Measurements from ENCODE around the gene H6PD.

H6PD gene

DNA sequence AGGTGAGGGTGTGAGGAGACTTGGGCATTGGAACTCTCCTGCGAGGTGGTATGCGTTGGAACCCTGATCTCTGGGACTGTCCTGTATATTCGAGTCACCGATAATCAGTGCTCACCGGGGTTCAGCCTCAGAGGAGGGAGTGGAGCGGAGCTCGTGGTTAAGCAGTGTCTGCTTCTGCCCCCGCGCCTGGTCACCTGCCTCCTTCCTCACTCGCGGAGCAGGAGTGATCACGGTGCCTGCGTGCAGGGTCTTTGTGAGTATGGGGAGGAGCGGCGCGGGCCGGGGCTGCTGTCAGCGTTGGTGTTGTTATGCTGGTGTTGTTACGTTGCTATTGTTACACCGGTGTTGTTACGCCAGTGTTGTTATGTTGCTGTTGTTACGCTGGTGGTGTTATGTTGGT is 23.3 kb downstream of the H6PD start:
- no peak for DNase-seq (ENCODE audit: low spot score)

DNA sequence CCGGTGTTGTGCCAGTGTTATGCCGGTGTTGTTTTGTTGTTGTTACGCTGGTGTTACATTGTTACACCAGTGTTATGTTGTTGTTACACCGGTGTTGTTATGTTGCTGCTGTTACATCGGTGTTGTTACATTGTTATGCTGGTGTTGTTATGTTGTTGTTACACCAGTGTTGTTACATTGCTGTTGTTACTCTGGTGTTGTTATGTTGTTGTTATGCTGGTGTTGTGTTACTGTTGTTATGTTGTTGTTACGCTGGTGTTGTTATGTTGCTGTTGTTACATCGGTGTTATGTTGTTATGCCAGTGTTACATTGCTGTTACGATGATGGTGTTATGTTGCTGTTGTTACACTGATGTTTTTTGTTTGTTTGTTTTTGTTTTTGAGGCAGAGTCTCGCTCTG is 24.1 kb downstream of the H6PD start:
- no peak for DNase-seq (ENCODE audit: low spot score)

- no peak for DNase-seq (ENCODE audit: low spot score)
Measured at GRCh38 chr1:9260059-9260766, 25.6 kb downstream of the H6PD start.

DNA sequence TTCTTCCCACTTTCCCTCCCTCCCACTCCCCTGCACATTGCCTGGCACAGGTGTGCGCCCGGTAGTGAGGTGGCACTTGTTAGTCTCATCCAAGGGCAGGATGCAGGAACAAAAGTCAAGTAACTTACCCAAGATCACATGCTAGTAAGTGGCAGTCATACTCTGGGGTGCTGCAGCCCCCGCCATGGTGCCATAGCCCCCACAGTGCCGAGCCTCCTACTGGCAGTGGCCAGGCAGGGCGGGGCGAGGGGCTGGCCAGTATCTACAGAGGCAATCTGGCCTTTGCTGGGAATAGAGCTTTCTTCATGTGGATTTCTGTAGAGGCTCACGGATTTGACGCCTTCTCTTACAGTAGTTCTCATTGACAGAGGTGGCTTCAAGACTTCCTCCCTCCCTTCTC is 26.9 kb downstream of the H6PD start:
- DNase-seq (ENCODE audit: low spot score), result no peak

- no peak for DNase-seq (ENCODE audit: low spot score)
Measured at GRCh38 chr1:9262096-9262986, 27.8 kb downstream of the H6PD start.

DNA sequence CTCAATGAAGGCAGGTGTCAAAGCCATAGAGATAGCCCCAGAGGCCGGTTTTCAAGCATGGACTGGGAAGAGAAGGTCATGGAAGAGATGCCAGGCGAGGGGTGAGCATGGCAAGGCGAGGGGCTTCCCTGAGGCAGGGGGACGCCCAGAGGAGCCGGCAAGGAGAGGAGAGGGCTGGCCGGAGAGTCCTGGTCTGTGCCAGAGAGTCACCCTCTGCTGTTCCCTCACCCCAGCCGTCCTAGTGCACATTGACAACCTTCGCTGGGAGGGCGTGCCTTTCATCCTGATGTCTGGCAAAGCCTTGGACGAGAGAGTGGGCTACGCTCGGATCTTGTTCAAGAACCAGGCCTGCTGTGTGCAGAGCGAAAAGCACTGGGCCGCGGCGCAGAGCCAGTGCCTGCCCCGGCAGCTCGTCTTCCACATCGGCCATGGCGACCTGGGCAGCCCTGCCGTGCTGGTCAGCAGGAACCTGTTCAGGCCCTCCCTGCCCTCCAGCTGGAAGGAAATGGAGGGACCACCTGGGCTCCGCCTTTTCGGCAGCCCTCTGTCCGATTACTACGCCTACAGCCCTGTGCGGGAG is 28.8 kb downstream of the H6PD start:
- no peak for DNase-seq (ENCODE audit: low spot score)

- no peak for DNase-seq (ENCODE audit: low spot score)
Measured at GRCh38 chr1:9263984-9264872, 29.7 kb downstream of the H6PD start.

DNA sequence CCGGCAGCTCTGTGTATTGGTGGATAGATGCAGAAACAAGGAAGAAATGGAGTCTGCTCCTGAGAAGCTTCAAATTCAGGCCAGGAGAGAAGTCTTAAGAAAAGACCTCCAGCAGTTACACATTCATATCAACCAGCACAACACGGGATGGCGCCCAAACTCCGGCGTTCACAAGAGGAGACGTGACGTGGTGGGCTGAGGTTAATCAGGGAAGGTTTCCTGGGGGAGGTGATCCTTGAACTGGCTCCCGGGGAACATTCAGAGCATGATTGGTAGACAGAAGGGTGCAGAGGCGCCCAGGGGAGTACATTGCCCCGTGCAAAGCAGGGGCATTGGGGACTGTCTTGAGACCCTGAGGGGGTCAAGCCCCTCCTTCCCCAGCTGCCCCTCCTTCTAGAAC is 30.5 kb downstream of the H6PD start:
- no peak for DNase-seq (ENCODE audit: low spot score)

- no peak for DNase-seq (ENCODE audit: low spot score)
Measured at GRCh38 chr1:9265968-9266367, 31.4 kb downstream of the H6PD start.

DNA sequence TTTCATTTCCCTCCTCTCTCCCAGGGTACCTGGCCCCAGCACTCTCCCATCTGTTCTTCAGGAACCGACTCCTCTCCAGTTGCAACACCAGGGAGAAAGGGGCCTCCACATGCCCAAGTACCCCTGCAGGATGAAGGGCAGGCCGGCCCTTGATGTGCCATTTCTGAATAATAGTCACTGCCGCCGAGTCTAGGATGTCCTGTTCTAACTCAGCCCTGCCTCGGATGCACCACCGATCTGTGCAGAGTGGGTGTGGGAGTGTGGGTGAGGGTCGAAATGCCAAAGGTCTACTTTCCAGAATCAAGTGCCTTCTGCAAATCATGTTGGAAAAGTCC is 32.7 kb downstream of the H6PD start:
- no peak for DNase-seq (ENCODE audit: low spot score)

- no peak for DNase-seq (ENCODE audit: low spot score)
Measured at GRCh38 chr1:9267827-9268581, 33.4 kb downstream of the H6PD start.

DNA sequence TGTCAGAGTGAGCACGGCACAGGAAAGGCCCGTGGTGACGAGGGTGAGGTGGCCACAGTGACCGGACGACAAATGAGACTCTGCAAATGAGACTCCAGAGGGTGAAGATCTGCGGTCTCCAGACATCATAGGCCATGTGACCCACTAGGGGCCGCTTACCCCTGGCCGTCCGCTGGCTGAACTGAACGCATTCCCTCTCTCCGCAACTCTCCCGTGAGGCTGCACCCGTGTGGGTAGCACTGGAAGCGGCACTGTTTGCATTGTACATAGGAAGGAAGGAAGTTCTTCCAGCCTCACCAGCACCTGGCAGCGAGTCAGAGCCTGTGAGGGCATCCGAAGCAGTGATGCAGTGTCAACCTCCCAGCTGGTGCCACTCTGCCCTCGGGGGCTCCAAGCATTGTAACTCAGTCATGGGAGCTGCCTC is 34.5 kb downstream of the H6PD start:
- no peak for DNase-seq (ENCODE audit: low spot score)

- DNase-seq (ENCODE audit: low spot score), result no peak
Measured at GRCh38 chr1:9269721-9270120, 35.1 kb downstream of the H6PD start.

GRCh38 chr1:9270290-9270883 is 35.8 kb downstream of the H6PD start:
- DNase-seq (ENCODE audit: low spot score), result no peak

GRCh38 chr1:9271283-9271682 is 36.7 kb downstream of the H6PD start:
- DNase-seq (ENCODE audit: low spot score), result no peak

DNA sequence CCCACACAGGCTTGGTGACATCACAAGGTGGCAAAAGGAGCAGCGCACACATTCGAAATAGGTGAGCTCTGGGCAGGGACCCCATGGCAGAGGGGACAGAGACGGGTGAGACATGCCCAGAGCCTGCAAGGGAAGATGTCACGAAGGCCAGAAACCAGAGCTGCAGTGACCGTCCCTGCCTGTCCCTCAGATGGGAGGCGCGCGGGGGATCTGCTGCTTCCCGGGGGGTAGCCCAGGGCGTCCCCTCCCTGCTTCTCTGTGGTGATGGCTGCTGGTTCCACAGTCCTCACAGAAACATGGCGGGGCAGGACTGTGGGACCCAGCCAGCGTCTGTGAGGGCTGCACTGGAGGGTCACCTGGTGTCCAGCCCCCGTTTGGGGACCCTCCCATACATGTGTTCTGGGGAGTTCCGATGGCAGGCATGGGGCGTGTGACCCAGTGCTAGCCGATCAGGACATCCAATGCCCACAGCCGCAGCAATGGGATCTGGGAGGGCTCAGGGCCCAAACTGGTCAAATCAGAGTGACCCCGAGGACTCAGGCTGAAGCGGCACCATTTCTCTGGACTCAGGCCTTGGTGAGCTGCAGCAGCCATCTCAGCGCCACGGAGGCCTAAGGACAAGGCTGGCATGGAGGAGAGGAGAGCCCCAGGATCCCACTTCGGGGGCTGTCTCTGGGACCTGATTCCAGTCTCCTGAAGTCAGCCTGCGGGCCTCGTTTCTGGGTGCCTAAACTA is 37.5 kb downstream of the H6PD start:
- no peak for DNase-seq (ENCODE audit: low spot score)

DNA sequence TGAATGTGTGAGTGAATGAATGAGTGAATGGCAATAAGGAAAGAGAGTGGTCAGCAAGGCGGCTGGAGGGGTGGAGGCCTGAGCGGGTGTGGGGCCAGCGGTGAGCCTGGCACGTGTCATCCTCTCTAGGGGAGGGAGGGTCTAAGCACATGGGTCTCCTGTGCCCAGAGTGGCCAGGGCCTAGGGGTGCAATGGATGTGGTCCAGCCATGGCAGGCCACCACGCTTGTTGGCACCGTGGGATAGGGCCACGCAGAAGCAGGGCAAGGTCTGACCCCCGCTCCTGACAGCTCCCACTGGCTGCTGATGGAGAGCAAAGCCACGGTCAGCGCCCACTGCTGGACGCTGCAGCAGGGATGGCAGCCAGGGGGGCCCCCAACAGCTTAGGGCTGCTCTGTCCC is 38.6 kb downstream of the H6PD start:
- DNase-seq (ENCODE audit: low spot score), result no peak

- no peak for DNase-seq (ENCODE audit: low spot score)
Measured at GRCh38 chr1:9275161-9275560, 40.6 kb downstream of the H6PD start.

DNA sequence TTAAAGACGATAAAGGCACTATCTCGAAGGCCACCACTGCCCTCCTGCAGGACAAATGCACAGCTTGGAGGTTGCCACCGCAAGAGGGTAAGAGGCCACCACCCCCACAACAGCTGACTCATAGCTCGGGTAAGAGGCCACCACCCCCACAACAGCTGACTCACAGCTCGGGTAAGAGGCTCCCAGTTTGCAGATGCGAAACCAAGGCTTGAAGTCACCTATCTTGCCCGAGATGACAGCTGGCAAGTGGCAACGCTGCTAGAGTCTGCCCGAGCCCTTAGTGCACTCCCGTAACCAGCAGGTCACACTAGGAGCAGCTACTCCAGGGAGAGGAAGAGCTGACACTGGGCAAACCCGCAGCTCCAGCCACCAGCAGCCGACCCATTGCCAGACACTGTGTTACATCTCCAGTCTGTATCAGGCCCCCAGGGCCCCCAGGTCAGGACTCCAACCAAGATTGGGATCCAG is 41.0 kb downstream of the H6PD start:
- peak; percentile 66 for DNase-seq (ENCODE audit: low spot score)

GRCh38 chr1:9278116-9278515 is 43.5 kb downstream of the H6PD start:
- no peak for DNase-seq (ENCODE audit: low spot score)
